BLaER1 treated with 17β-estradiol and CSF1 and Interleukin-3, amounts not matched to agents 10 nM and 100 nM (cell line): ENCODE data around the gene ZNF737.

Source experiments
- H3K27ac ChIP-seq, 11 experiments: shearing (Covaris generic); formaldehyde crosslinking; 2 replicates each; pipeline ENCODE4 v1.8.1; 2022
- H3K27me3 ChIP-seq, 11 experiments: shearing (Covaris generic); formaldehyde crosslinking; 2 replicates each; pipeline ENCODE4 v1.8.1; 2022
- H3K36me3 ChIP-seq, 11 experiments: shearing (Covaris generic); formaldehyde crosslinking; 2 replicates each; pipeline ENCODE4 v1.8.1; 2022
- H3K4me1 ChIP-seq, 10 experiments: shearing (Covaris generic); formaldehyde crosslinking; 2 replicates each; pipeline ENCODE4 v1.8.1; 2022
- H3K4me2 ChIP-seq, 11 experiments: shearing (Covaris generic); formaldehyde crosslinking; 2 replicates each; pipeline ENCODE4 v1.8.1; 2022
- H3K4me3 ChIP-seq, 10 experiments: shearing (Covaris generic); formaldehyde crosslinking; 2 replicates each; pipeline ENCODE4 v1.8.1; 2022
- H3K9ac ChIP-seq, 11 experiments: shearing (Covaris generic); formaldehyde crosslinking; 2 replicates each; pipeline ENCODE4 v1.8.1; 2022
- H3K9me3 ChIP-seq, 11 experiments: shearing (Covaris generic); formaldehyde crosslinking; replicated peaks in 1 of 11; 2 replicates each; pipeline ENCODE4 v1.8.1; 2022
- H4K20me1 ChIP-seq, 11 experiments: shearing (Covaris generic); formaldehyde crosslinking; 2 replicates each; pipeline ENCODE4 v1.8.1; 2022
- Cebpa-rat ChIP-seq, 11 experiments: shearing (Covaris generic); IDR thresholded peaks; 2 replicates each; pipeline ENCODE4 v1.8.1; 2022

ZNF737 gene

GRCh38 chr19:20513189-20513904, 52.2 kb downstream of the ZNF737 start:
- Histone ChIP-seq H3K9me3 (peaks cover 86 to 100% (median 98%) of the 10 kb centered on the region in 11 experiments), H3K4me2 (no peak overlapping the region), H3K4me3 (no peak overlapping the region), H4K20me1 (no peaks in the 10 kb centered on the region), H3K27ac (no peak overlapping the region), H3K9ac (no peak overlapping the region), H3K4me1 (no peaks in the 10 kb centered on the region; a peak in 1 of 20 replicates), H3K36me3 (no peaks in the 10 kb centered on the region; a peak in 1 of 22 replicates), H3K27me3 (no peaks in the 10 kb centered on the region)
- no peak for TF ChIP-seq Cebpa-rat (IDR thresholded peaks at IDR 0.05)

- H3K27me3 ChIP-seq: no peaks in the 10 kb centered on the region
- H3K9me3 ChIP-seq: peaks cover 74 to 99% (median 85%) of the 10 kb centered on the region in 11 experiments
- H3K27ac ChIP-seq: no peak overlapping the region
- no peak overlapping the region for H3K4me3 ChIP-seq
- no peaks in the 10 kb centered on the region; a peak in 1 of 22 replicates for H3K36me3 ChIP-seq
- no peaks in the 10 kb centered on the region for H4K20me1 ChIP-seq
- no peaks in the 10 kb centered on the region for H3K4me1 ChIP-seq
- no peak for TF ChIP-seq Cebpa-rat (IDR thresholded peaks at IDR 0.05)
- H3K4me2 ChIP-seq: no peak overlapping the region
- no peak overlapping the region for H3K9ac ChIP-seq
These were observed 62.1 kb downstream of the ZNF737 start for GRCh38 chr19:20503476-20503875.
